ENCODE measurements around the gene SSTR3.

SSTR3 gene

GRCh38 chr22:37187552-37187890 is 24.8 kb downstream of the SSTR3 start:
- FAIRE-seq (no peak), DNase-seq (ENCODE audit: insufficient read length) (no peak)
- TF ChIP-seq POLR2AphosphoS5 (IDR thresholded peaks at IDR 0.05; ENCODE audit: low read depth, low read length) (no peak), POLR2A (IDR thresholded peaks at IDR 0.05; ENCODE audit: low read depth, low read length) (no peak), TAF1 (IDR thresholded peaks at IDR 0.05; ENCODE audit: borderline replicate concordance, low read depth, low read length) (no peak)

GRCh38 chr22:37186997-37187522 is 25.2 kb downstream of the SSTR3 start:
- DNase-seq (ENCODE audit: insufficient read length) = no peak
- no peak for FAIRE-seq
- no peak for TF ChIP-seq POLR2A (IDR thresholded peaks at IDR 0.05; ENCODE audit: low read depth, low read length)
- TF ChIP-seq POLR2AphosphoS5 (IDR thresholded peaks at IDR 0.05; ENCODE audit: low read depth, low read length) = no peak
- no peak for TF ChIP-seq TAF1 (IDR thresholded peaks at IDR 0.05; ENCODE audit: borderline replicate concordance, low read depth, low read length)

- DNase-seq (ENCODE audit: insufficient read length) (peak; percentile 65), FAIRE-seq (peak; percentile 66)
- TF ChIP-seq POLR2A (IDR thresholded peaks at IDR 0.05; ENCODE audit: low read depth, low read length) (no peak), POLR2AphosphoS5 (IDR thresholded peaks at IDR 0.05; ENCODE audit: low read depth, low read length) (no peak), TAF1 (IDR thresholded peaks at IDR 0.05; ENCODE audit: borderline replicate concordance, low read depth, low read length) (no peak)
Observed at GRCh38 chr22:37186228-37186996, 25.9 kb downstream of the SSTR3 start.

GRCh38 chr22:37185646-37186227 is 26.5 kb downstream of the SSTR3 start:
- no peak for TF ChIP-seq POLR2AphosphoS5 (IDR thresholded peaks at IDR 0.05; ENCODE audit: low read depth, low read length)
- no peak for TF ChIP-seq TAF1 (IDR thresholded peaks at IDR 0.05; ENCODE audit: borderline replicate concordance, low read depth, low read length)
- TF ChIP-seq POLR2A (IDR thresholded peaks at IDR 0.05; ENCODE audit: low read depth, low read length) = no peak
- FAIRE-seq = no peak
- no peak for DNase-seq (ENCODE audit: insufficient read length)

- FAIRE-seq (no peak), DNase-seq (ENCODE audit: insufficient read length) (peak; percentile 13)
- TF ChIP-seq POLR2A (IDR thresholded peaks at IDR 0.05; ENCODE audit: low read depth, low read length) (no peak), POLR2AphosphoS5 (IDR thresholded peaks at IDR 0.05; ENCODE audit: low read depth, low read length) (no peak), TAF1 (IDR thresholded peaks at IDR 0.05; ENCODE audit: borderline replicate concordance, low read depth, low read length) (no peak)
Observed at GRCh38 chr22:37184816-37185541, 27.3 kb downstream of the SSTR3 start.

GRCh38 chr22:37184380-37184755 is 27.9 kb downstream of the SSTR3 start:
- DNase-seq (ENCODE audit: insufficient read length) (peak; percentile 5), FAIRE-seq (no peak)
- TF ChIP-seq TAF1 (IDR thresholded peaks at IDR 0.05; ENCODE audit: borderline replicate concordance, low read depth, low read length) (no peak), POLR2A (IDR thresholded peaks at IDR 0.05; ENCODE audit: low read depth, low read length) (no peak), POLR2AphosphoS5 (IDR thresholded peaks at IDR 0.05; ENCODE audit: low read depth, low read length) (no peak)

- DNase-seq (ENCODE audit: insufficient read length) = peak; percentile 28
- FAIRE-seq = no peak
- no peak for TF ChIP-seq POLR2AphosphoS5 (IDR thresholded peaks at IDR 0.05; ENCODE audit: low read depth, low read length)
Observed at GRCh38 chr22:37183432-37184379, 28.6 kb downstream of the SSTR3 start.

- peak; percentile 12 for DNase-seq (ENCODE audit: insufficient read length)
- no peak for FAIRE-seq
- TF ChIP-seq POLR2AphosphoS5 (IDR thresholded peaks at IDR 0.05; ENCODE audit: low read depth, low read length) (no peak), TAF1 (IDR thresholded peaks at IDR 0.05; ENCODE audit: borderline replicate concordance, low read depth, low read length) (no peak), POLR2A (IDR thresholded peaks at IDR 0.05; ENCODE audit: low read depth, low read length) (no peak)
Observed at GRCh38 chr22:37182949-37183245, 29.4 kb downstream of the SSTR3 start.

- TF ChIP-seq POLR2AphosphoS5 (IDR thresholded peaks at IDR 0.05; ENCODE audit: low read depth, low read length) (no peak), POLR2A (IDR thresholded peaks at IDR 0.05; ENCODE audit: low read depth, low read length) (no peak), TAF1 (IDR thresholded peaks at IDR 0.05; ENCODE audit: borderline replicate concordance, low read depth, low read length) (no peak)
- FAIRE-seq (no peak), DNase-seq (ENCODE audit: insufficient read length) (peak; percentile 25)
Observed at GRCh38 chr22:37182101-37182948, 30.0 kb downstream of the SSTR3 start.

GRCh38 chr22:37181681-37182080 is 30.6 kb downstream of the SSTR3 start:
- FAIRE-seq = no peak
- no peak for TF ChIP-seq POLR2AphosphoS5 (IDR thresholded peaks at IDR 0.05; ENCODE audit: low read depth, low read length)
- TF ChIP-seq POLR2A (IDR thresholded peaks at IDR 0.05; ENCODE audit: low read depth, low read length) = no peak
- no peak for TF ChIP-seq TAF1 (IDR thresholded peaks at IDR 0.05; ENCODE audit: borderline replicate concordance, low read depth, low read length)

More at GRCh38 chr22:37181681-37182080, 30.6 kb downstream of the SSTR3 start:
- DNase-seq (ENCODE audit: insufficient read length) = no peak
